AG10803 (cell line): ENCODE measurements around the gene RABGAP1.
A peak's percentile ranks its signal among the peaks of the same experiment; 100 is the strongest.

Source experiments
- DNase-seq: peaks from one replicate; pipeline ENCODE4 v3.0.0; 2010; ENCODE audit warnings: low read depth
- H3K4me3 ChIP-seq: 2 replicates; pipeline ENCODE4 v1.5.1; 2011; ENCODE audit warnings: mild to moderate bottlenecking, low read length, control low read depth
- CTCF ChIP-seq: conservative IDR thresholded peaks from 2 replicates; pipeline ENCODE4 v1.5.1; 2011; ENCODE audit warnings: mild to moderate bottlenecking, low read length, control low read depth, inconsistent platforms

RABGAP1 gene

GRCh38 chr9:123027517-123027916 lies 86.7 kb downstream of the RABGAP1 start:
- no peak for TF ChIP-seq CTCF
- no peak for DNase-seq

GRCh38 chr9:123028136-123028535 lies 87.3 kb downstream of the RABGAP1 start:
- H3K4me3 ChIP-seq: no peak overlapping the region
- no peak for DNase-seq
- no peak for TF ChIP-seq CTCF

More at GRCh38 chr9:123027517-123027916, 86.7 kb downstream of the RABGAP1 start:
- no peak overlapping the region for H3K4me3 ChIP-seq

- no peak overlapping the region for H3K4me3 ChIP-seq
- TF ChIP-seq CTCF: no peak
- no peak for DNase-seq
These were observed 88.2 kb downstream of the RABGAP1 start for GRCh38 chr9:123028973-123029372.

- peak; percentile 18 for DNase-seq
- TF ChIP-seq CTCF: no peak
These were observed 91.1 kb downstream of the RABGAP1 start for GRCh38 chr9:123031963-123032362.

GRCh38 chr9:123033352-123033751 lies 92.5 kb downstream of the RABGAP1 start, which contains the start of gene GPR21:
Gene GPR21 (plus strand): TSS chr9:123033667. CDS start chr9:123034567, 900 bp downstream.
- no peak for TF ChIP-seq CTCF
- DNase-seq: no peak
- H3K4me3 ChIP-seq: no peak within 1 kb of the TSS

More at GRCh38 chr9:123031963-123032362, 91.1 kb downstream of the RABGAP1 start:
- no peak overlapping the region for H3K4me3 ChIP-seq

GRCh38 chr9:123033864-123034601 lies 93.2 kb downstream of the RABGAP1 start:
- DNase-seq: peak; percentile 17
- TF ChIP-seq CTCF: no peak
- H3K4me3 ChIP-seq: no peak overlapping the region

GRCh38 chr9:123034881-123035510 lies 94.2 kb downstream of the RABGAP1 start:
- no peak for TF ChIP-seq CTCF
- no peak for DNase-seq
- no peak overlapping the region for H3K4me3 ChIP-seq
